Measurements from ENCODE around the gene NLGN1.

The NLGN1 gene

DNA sequence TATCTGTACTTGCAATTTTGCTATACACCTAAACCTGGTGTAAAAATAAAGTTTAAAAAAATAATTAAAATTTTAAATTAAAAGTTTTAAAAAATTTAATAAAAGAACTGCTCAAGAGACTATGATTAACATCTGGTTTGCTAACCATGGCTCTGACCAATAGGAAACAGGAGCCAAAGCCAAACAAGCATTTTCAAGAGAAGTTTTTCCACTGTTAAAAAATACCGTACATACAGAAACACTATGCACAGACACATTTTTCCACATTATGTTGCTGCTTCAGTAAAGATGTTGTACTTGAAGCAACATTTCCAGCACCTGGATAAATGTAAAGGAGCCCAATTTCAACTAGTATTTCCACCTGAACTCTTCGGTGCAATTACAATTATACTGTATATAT is 917.7 kb downstream of the NLGN1 start:
- in situ Hi-C loops (cut with HindIII; ENCODE audit: low sequenced_read_pairs), result no loop called here

DNA sequence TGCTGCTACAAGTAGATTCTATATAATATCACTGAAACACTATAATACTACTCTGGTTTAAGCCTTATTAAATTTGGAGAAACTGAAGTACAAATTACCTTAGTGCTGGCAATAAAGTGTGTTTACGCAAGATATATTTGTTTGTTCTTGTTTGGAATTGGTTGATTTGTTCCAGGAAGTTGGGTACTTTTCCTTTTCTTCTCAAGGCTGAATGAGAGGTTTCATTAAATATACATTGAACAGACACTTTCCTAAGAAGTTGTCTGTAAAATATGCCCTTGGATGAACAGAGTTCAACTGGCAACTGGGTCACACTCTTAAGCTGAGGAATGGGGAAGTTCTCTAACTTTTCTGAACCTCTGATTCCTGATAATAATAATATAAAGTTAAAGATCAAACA is 919.5 kb downstream of the NLGN1 start:
- in situ Hi-C loops (cut with HindIII; ENCODE audit: low sequenced_read_pairs), result no loop called here

DNA sequence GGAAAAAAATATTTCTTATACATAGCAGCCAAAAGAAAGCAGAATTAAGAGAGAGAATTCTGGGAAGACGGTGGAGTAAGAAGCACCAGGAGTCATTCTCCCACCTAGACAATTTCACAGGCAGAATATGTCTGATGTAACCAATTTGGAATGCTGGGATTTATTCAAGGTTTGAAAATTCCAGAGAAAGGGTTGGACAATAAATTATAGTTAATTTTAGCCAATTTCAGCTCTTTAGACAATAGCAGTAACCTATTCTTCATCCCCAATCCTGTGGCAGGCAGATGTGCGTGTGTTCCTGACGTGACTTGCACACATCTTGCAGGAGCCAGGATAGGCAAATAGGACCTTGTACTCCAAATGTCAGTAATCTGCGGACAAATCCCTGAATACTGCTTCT is 920.6 kb downstream of the NLGN1 start:
- in situ Hi-C loops (cut with HindIII; ENCODE audit: low sequenced_read_pairs), result no loop called here

DNA sequence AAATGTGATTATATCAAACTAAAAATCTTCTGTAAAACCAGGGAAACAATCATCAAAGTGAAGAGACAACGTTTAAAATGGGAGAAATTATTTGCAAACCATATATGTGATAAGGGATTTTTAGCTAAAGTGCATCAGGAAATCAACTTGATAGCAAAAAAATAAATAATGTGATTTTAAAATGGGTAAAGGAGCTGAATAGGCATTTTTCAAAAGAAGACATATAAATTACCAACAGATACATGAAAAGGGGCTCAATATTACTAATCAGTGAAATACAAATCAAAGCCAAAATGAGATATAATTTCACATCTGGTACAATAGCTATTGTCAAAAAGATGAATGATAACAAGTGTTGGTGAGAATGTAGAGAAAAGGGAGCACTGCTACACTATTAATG is 924.0 kb downstream of the NLGN1 start:
- in situ Hi-C loops (cut with HindIII; ENCODE audit: low sequenced_read_pairs), result no loop called here

DNA sequence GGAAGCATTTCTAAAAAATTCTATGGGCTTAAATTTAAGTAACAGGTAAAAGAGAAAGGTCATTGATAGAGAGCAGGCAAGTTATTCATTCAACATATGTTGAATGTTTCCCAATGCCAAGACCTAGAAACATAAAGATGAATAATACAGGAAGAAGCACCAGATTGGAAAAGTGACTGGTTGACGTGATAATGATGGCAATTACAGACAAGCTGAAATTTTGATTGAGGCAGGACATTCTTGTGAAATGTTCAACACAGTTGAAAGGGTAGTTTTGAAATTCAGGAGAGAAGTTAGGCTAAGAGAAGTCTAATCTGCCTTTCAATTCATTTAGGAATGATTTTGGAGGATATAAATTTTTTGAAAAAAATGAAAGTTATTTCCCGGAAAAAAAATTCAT is 925.2 kb downstream of the NLGN1 start:
- in situ Hi-C loops (cut with HindIII; ENCODE audit: low sequenced_read_pairs), result no loop called here

DNA sequence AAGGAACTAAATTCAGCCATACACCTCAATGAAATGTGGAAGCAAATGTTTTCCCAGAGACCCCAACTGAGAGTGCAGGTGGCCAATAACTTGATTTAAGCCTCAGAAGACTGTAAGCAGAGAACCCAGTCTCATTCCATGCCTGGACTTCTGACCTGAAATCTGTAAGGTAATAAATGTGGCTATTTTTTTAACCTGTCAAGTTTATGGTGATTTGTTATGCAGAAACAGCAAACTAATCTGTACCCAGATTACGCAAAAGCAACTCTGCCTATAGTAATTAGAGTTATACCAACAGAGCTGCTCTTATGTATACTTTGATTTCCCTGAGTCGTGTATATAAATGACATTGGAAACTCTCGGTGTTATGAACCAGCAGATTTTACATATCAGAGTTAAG is 927.6 kb downstream of the NLGN1 start:
- in situ Hi-C loops (cut with HindIII; ENCODE audit: low sequenced_read_pairs), result no loop called here

DNA sequence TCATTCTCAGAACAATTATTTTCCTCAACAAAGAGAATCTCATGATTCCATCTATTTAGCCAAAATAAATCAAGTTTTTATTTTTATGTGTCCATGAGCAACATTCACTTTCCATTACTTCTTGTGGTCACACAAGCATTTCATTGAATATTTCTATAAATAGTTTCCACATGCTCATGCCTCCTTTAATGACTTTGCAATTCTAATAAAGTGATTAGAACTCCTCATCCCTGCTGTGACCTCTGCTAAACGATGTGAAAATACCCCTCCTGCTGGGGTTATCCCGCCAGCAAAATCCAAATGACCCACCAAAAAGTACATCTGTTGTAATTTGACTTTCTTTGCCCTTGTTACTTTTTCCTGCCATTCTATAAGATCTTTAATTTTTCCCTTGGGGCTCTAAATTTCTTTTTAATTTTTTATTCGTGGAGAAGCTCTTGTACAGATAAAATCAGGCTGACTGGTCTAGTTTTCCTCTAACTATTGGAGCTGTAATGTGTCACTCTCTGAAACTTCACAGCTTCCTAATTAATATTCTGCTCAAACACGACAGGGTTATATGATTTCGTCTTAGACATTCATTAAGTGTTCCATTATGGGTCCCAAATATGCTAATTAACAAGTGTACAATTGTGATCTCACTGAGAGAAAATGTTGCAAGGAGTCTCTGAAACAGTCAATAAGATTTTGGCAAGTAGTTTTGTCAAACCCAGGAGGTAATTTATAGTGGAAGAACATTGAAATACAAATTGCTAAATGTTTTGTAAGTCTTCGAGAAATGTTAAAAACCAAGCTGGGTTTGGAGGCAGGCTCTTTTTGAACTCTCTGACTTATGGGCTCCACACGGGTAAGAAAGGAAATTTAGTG is 928.5 kb downstream of the NLGN1 start:
- in situ Hi-C loops (cut with HindIII; ENCODE audit: low sequenced_read_pairs), result no loop called here

DNA sequence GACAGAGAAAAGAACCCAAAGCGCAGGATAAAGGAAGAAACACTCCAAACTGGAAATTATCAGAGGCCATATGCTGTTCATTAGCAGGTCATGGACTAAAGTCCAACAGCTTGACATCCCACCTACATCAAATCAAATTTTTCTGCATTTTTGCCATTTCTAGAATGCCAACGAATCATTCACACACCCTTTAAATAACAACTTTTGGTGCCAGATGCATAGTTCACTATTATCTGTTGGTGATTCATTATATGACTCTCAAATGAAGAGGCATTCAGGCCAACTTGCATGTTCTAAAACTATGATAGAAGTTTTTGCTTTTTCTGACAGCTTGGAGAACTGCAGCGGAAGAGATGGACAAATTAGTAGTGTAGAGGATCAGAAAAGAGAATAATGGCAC is 931.8 kb downstream of the NLGN1 start:
- in situ Hi-C loops (cut with HindIII; ENCODE audit: low sequenced_read_pairs), result no loop called here

DNA sequence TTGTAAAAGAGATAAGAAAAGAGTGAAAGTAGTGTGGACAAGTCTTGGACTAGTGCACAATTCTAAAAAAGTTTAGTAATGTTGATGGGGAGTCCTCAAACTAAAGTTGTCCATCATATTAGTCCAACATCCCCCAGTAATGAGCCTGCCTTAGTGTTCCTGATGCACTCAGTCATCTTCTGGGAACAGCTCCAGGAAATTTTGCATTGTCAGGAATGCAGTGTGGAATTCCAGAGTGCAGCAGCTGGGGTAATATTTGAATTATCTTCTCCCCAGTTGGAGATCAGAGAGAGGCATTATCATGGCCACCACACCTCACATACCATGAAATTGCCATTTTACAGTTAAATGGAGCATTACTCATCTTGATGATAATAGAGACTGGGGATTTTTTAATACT is 932.8 kb downstream of the NLGN1 start:
- in situ Hi-C loops (cut with HindIII; ENCODE audit: low sequenced_read_pairs), result no loop called here

DNA sequence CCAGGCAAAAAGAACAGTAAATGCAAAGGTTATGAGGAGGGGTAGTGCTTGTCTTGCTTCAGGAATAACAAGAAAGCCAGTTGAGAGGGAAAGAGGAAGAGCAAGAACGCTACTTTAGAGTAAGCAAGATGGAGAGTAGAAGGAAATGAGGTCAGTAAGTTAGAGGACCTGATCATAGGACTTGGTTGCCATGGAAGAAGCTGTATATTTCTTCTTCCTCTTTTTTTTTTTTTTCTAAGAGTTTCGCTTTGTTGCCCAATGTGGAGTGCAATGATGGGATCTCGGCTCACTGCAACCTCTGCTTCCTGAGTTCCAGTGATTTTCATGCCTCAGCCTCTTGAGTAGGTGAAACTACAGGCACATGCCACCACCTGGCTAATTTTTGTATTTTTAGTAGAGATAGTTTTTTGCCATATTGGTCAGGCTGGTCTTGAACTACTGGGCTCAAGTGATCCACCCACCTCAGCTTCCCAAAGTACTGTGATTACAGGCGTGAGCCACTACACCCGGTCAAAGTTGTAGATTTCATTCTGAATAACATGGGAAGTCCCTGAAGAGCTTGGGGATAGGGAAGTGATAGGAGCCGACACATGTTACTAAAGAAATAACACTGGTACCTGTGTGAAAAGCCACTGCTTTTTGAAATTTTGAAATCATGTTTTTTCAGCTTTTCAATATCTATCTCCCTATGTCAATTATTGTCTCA is 933.7 kb downstream of the NLGN1 start:
- in situ Hi-C loops (cut with HindIII; ENCODE audit: low sequenced_read_pairs), result no loop called here

DNA sequence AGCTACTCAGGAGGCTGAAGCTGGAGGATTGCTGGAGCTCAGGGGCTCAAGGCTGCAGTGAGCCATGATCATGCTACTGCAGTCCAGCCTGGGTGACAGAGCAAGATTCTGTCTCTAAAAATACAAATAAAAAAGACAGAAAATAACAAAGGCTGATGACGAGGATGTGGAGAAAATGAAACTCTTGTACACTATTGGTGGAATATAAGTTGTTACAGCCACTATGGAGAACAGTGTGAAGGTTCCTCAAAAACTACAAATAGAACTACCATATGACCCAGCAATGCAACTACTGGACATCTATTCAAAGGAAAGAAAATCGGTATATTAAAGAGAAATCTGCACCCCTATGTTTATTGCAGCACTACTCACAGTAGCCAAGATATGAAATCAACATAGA is 934.8 kb downstream of the NLGN1 start:
- in situ Hi-C loops (cut with HindIII; ENCODE audit: low sequenced_read_pairs), result no loop called here

DNA sequence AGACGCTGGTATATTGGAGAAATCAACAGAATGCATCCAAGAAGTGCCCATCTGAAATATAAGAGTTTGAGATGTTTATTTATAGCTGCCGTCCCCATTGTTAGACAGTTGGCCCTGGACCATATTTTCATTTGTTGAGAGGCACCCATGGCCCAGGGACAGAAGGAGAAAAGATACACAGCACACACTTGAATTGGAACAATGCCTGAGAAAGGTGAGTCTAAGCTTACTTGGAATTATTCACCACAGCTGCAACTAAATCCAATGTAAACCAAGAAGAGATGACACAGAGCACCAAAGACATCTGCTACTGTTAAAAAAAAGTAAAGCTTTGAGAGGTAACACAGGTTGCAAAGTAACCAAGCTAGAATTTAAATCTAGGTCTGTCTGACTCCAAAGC is 936.1 kb downstream of the NLGN1 start:
- in situ Hi-C loops (cut with HindIII; ENCODE audit: low sequenced_read_pairs), result no loop called here

DNA sequence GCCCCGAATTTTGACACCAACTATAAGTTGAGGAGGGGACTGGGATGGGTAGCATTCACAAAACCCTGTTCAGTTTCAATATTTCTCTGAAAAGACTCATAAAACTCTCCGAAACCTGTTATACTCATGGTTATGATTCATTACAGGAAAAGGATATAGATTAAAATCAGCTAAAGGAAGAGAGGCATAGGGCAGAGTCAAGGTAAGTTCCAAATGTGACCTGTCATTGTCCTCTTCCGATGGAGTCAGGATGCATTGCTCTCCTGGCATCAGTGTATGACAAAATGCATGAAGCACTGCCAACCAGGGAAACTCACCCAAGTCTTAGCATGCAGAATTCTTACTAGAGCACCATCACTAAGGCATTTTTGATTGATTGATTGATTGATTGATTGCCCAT is 936.6 kb downstream of the NLGN1 start:
- in situ Hi-C loops (cut with HindIII; ENCODE audit: low sequenced_read_pairs), result no loop called here

DNA sequence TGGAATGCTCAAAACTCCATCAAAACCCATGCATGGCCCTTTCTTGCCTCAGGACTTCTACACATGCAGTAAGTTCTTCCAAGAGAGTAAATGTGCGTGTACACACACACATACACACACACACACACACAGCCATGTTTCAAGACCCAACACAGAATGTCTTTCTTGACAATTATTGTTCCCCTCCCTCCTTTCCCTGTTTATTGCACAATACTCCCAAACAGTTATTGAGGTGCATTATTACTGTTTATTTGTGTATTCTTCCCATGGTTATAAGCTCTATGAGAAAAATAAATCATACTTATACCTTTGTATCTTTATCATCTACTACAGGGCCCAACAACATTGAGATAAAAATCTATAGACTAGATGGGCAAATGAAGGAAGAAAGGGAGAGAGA is 937.8 kb downstream of the NLGN1 start:
- in situ Hi-C loops (cut with HindIII; ENCODE audit: low sequenced_read_pairs), result no loop called here

DNA sequence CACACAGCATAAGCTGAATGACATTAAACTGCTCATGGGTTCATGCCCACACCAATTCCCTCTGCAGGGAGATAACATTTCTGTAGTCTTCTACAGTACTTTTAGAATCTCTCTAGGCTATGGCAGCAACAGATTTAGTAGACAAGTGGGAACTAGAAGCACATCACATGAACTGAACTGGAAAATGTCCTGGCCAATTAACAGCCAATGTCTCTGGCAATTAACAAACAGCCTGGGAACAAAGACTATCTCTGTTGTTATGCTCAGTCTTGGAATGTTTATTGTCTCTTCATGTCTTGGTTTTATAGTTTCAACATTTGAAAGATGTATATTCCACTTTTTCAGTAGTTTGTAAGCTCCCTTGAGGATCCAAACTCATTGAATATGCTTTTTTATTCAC is 938.4 kb downstream of the NLGN1 start:
- in situ Hi-C loops (cut with HindIII; ENCODE audit: low sequenced_read_pairs), result no loop called here

Measured in DLD1 (cell line).